AG08395 (cell line): ENCODE data around the gene ABCA9.
A peak's percentile ranks its signal among the peaks of the same experiment; 100 is the strongest.

Source experiments
- DNase-seq: peaks from one replicate; pipeline ENCODE4 v3.0.0; 2012; ENCODE audit warnings: mixed read lengths, low spot score

Gene ABCA9

DNA sequence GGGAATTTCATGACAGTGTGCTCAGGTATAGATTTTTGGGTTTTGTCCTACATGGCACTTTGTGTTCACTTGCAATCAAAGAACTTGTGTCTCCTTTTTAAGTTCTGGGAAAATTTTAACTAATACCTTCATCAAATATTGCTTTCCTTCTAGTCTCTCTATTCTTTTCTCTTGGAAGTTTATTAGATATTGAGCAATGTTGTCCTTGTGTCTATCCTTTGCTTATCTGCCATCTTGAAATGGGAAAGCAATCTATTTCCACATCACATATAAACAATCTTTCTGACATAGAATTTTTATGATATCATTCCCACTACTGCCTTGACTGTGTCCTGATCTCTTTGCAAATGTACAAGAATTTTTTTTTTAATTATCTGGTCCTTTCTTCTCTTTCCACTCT lies 4.4 kb upstream of the ABCA9 start:
- no peak for DNase-seq

DNA sequence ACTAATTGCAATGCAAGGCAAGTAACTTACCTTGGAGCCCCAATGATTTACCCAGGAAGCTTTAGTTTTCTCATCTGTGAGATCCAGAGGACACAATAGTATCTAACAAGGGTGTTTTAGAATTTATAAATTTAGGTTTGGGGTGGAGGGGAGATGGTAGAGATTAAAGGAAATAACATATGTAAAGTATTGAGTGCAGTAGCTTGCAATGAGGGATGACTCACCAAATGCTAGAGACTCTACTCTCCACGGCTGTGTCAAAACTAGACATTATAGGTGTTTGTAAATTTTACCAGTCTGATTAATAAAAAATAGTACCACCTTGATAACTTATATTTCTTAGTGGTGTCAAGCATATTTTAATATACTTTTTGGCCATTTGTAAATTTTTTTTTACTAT lies 3.7 kb upstream of the ABCA9 start:
- DNase-seq = no peak

DNA sequence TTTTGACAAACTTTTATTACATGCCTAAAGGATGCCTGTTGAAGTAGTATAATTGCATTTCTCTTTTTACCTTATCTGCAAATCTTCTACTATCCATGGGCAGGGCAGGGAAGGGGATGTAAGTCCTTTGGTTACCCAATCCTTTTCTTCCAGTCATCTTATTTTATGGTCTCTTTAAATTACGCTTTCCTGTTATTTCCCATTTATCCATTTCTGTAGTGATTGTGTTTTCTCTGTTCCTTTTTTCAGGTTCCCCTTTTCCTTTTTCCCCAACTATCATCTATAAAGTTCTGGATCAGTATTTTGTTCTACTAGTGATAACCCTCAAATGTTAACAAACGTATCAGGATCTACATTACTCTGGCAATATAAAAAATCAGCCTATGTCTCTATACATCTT lies 3.3 kb upstream of the ABCA9 start:
- DNase-seq = no peak

DNA sequence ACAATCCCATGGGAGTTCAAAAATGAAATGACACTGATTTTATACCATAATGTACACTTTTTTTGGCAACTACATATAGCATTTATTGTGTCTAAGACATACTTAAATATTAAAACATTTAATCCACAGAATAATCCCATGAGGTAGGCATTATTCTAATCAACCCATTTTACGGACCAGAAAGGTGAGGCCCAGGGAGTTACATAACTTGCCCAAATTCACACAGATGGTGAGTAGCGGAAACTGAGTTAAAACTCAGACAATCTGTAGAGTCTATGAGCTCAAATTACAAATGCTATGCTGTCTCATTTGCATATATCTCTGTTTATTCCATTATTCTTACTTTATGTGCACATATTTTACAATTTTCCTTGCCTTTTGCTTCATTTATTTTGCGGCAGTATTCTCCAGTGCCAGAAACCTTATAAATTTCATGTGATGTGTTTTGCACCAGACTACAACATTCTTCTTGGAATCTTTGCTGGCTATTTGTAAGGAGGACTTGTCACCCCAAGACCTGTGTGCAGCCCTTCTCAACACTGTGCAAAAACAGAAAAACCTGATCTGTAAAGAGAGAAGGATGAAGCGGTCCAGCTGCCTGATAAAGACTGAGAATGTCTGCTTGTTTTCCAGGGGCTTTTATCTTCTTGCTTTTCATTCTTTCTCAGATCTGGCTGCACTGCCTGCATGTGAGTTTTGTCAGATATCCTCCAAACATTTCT lies 2.3 kb upstream of the ABCA9 start:
- no peak for DNase-seq

DNA sequence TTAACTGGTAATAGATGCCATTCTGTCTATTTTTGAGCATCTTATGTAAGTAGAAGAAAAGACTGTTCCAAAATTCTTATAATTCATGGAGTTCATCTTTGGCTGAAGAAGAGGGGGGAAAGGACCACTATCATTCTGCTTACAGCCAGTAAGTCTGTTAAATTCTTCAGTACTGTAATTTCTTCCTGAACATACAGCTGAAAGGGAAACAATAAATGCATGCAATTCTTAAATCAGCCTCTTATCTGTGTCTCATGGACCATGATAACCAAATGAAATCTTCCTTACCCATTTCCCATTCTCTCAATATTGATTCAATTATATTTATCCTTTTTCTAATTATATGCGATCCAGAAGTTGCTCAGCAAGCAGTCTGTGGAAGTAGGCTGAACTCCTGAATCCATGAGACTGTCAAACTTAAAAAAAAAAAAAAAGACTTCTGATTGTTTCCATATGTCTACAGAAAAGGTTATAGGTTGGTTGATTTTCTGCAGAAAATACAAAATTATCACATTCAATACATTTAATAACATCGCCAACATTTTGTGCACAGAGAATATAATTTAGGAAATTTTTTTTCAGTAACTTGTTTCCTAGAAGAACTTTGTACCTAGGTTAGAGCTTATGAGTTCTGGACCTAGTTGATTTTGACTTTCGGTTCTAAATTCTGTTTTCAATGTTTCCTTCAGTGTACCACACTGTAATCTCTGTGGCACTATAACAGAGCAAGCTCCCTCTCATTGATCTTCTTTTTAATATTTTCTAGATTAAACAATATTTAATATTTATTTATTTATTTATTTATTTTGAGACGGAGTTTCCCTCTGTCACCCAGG lies 1.2 kb upstream of the ABCA9 start:
- no peak for DNase-seq

DNA sequence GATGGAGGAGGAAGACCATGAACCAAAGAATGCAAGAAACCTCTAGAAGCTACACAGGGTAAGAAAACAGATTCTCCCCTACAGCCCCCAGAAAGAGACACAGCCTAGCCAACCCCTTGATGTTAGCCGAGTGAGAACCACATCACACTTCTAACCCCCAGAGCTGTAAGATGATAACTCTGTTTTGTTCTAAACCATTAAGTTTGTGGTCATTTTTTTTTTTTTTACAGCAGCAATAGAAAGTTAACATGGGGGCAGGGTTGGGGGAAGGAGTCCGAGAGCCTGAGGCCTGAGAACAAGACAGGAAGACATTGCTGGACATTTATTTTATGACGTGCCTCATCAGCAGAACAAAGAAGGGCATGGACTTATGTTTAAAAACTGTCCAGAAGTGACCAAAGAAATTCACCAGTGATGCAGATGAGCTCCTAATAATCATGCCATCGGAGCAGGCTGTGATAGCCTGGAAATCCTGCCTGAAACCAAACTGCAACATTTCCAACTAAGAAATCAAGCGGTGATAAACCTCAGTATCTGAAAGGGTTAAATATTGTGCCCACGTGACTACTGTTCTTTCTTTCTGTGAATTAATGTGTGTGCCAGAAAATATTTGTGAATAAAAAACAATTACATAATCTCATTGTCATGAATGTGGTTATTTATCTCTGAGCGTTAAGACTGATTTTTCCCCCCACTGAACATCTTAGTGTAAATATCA lies 1.1 kb downstream of the ABCA9 start:
- no peak for DNase-seq

DNA sequence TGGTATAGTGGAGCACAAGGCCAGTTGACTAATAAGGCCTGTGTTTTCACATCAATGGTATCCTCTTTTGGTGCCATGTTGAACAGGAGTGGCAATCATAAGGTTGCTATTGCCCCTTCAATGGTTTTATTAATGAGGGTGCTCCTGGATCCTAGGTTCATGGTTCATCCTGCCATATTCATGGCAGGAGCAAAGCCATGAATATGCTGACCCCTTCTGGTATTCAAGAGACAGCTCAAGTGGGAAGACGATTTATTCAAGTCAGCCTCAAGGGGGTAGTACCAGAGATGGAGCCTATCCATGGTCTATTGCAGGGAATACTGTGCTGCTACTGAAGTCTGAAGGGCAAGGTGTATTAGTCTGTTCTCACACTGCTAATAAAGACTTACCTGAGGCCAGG lies 2.6 kb downstream of the ABCA9 start:
- no peak for DNase-seq

DNA sequence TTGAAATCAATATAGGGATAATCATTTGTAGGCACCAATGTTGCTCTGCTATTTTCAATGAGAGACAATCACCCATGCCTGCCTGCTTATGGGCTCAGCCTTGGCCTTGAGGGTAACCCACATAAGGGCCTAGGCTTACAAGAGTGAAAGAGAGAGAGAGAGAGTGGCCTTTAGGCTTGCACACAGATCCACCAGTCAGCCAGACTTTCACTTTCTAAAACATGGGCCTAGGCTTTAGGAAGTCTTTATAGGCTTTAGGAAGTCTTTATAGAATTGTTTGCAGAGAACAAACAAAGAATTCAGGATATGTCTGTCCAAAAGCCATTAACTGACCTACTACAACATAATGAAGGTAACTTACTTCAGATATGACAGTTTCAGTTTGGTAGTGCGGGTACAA lies 3.4 kb downstream of the ABCA9 start:
- DNase-seq = no peak

DNA sequence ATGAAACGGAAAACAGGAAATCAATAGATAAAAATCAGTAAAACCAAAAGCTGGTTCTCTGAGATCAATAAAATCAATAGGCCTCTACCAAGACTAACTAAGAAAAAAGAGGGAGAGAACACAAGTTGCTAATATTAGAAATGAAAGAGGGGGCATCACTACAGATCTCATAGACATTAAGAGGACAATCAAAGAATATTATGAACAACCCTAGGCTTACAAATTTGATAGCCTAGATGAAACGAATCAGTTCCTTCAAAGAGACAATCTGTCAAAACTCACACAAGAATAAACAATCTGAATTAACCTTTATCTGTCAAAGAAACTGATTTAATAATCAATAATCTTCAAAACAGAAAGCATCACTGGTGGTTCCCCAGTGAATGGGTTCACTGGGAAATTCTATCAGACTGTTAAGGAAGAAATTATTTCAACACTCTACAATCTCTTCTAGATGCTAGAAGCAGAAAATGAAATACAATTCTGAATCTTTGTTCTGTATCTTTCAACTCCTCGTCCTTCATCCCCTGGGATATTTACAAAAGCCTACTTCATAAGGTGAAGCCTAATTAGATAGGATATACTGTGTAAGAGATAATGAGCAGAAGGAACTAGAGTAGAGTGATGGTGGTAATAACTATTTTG lies 4.4 kb downstream of the ABCA9 start:
- DNase-seq = no peak

DNA sequence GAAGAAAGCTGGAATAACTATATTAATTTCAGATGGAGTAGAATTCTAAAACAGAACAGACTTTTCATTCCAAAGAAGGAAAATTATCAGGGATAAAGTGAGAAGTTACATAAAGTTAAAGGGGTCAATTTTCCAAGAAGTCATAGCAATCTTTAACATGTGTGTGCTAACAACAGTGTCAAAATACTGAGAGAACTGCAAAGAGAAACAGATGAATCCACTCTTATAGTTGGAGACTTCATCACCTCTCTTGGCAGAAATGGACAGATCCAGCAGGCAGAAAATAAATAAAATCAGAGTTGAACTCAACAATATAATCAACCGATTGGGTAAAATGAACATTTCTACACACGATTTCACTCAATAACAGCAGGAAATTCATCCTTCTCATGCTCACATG lies 5.4 kb downstream of the ABCA9 start:
- no peak for DNase-seq

DNA sequence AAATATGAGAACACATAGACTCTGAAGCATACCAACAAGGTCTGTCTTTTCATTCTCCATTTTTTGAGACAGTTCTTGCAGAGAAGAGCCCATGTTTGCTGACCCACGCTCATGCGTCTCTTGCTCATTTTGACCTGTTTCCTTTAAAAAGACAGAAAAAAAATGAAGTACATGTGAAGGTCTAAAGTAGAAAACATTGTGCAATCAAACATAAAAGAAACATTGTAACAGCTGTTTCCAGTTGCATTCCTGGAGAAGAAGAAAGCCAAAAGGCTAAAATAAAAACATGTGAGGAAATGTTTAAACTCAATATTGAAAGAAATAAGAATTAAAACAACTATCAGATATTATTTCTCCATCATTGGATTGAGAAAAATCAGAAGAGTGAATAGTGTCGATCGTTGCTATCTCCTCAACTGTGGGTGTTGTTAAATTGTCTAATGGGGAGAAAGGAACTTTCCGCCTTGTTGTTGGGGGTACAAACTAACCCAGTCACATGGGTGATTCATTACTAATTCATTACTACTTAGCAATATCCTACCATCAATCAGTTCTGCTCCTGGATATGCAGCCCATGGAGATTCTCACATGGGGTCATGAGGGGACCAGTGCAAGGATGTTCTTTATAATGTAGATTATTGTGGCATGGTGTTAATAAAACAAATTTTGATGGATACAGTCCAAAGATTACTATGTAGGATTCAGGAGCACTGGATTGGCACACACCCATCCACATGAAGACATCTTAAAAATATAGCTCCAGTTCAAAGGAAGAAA lies 9.5 kb downstream of the ABCA9 start:
- peak; percentile 12 for DNase-seq

DNA sequence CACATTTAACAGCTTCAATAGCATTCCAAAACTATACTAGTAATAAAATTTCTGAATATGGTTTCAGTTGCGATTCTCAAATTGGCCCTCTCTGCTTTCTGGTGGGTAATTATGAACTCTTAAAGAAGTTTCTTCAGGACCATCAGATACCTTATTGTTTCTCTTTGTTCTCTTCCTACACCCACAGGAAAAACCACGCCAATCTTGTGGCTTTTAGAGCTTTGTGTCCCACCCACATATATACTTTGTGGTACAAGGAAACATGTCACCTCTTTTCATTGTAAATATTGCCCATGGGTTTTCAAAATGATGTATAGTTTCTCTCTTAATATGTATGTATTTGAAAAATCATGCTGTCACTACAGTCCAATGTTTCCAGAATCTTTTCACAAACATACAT lies 12.1 kb downstream of the ABCA9 start:
- DNase-seq = no peak

DNA sequence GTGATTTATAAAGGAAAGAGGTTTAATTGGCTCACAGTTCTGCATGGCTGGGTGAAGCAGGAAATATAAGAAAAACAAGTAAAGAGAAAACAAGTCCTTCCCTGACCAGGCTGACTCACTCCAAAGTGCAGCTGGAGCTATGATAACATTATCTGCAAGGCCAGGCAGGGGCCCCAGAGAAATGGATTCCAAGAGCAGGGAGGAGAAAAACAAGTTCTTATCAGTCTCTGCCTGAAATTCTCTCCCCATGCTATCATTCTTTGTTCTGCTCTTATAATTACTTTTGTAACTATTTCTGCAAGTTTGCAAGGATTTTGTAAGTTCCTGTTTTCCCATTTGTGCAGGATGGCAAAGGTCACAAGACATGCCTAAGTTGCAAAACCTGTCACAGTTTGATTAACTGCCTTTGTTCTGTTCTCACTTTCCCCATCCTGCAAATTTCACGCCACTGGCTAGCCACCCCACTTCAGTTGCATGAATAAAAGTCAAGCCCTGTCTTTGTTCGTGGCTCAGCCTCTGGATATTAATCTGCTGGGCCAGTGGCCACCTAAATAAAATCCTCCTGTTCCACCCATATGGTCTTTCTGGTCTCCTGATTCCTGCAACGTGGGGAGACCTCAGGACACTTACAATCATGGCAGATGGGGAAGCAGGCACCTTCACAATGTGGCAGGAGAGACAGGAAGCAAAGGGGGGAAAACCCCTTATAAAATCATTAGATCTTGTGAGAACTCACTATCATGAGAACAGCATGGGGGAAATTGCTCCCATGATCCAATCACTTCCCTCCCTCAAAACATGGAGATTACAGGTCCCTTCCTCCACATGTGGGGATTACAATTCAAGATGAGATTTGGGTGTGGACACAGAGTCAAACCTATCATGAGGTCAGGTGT lies 13.1 kb downstream of the ABCA9 start:
- peak; percentile 36 for DNase-seq

DNA sequence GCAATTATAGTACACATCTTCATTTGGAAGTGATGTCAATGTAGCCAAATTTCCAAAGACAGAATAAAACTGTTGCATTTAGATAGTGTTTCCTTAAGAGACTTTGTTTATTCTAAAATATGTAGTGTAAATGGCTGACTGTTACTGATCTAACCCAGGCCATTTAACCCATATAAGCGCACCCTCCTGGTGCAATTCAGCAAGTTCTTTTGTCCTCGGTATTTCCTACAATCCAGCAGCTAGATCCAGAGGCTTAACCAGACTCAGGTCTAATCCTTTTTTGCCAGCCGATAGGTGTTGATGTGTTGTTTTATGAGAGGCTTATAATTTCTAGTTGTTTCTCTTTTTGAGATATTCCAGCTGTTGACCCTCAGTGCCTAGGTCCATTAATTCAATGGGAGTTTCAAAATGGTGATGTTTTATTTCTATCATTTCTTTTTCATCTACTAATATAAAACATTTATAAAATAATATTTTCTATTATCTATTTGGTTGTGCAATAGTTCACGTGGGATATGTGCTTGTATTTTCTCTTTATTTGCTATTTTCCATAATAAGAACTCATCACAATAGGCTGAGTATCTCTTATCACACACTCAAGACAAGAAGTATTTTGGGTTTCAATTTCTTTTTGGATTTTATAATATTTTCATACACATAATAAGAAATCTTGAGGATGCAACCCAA lies 14.5 kb downstream of the ABCA9 start:
- no peak for DNase-seq

DNA sequence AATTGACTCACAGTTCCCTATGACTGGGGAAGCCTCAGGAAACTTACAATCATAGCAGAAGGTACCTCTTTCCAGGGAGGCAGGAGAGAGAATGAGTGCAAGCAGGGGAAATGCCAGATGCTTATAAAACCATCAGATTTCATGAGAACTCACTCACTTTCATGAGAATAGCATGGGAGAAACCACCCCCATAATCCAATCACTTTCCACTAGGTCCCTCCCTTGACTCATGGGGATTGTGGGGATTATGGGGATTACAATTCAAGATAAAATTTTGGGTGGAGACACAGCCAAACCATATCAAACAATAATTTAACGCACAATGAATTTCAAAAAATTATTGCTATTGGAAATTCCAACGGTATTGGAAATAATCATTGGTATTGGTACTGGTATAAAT lies 15.1 kb downstream of the ABCA9 start:
- DNase-seq = no peak

DNA sequence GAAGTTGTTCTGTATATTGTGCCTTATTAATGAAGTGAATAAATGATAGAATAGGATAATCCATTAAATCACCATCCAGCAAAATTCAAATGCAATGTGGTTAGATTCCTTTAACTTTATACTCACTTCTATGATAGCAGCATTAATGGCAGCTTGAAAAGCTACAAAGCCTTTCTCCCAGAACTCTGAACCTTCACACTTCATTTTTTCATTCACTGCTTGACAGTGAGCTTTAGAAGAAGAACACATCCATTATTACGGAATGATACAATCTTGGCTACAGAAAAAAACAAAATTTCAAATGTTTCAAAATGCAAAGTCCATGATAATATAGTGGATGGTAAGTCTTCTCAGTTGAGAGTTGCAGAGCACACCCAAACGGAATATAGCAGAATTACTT lies 16.4 kb downstream of the ABCA9 start:
- DNase-seq = no peak

DNA sequence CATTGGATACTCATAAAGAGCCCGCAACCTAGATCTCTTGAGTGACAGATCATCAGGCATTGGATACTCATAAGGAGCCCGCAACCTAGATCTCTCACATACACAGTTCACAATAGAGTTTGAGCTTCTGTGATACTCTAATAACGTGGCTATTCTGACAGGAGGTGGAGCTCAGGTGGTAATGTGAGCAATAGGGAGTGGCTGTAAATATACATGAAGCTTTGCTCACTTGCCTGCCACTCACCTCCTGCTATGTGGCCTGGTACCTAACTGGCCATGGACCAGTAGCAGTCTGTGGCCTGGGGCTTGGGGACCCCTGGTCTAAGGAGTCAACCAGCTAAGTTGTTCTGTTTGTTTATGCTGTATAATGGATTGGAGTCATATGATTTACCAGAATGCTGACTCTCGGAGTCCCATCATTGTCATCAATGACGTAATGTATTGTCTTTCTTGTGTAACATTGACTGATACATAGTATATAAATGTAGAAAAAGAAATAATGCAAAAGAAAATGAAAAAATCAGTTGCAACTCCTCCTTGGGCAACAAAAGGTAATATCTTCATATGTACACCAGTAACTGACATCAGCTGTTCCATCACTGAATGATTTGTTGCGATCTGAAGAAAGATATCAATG lies 17.5 kb downstream of the ABCA9 start:
- no peak for DNase-seq

DNA sequence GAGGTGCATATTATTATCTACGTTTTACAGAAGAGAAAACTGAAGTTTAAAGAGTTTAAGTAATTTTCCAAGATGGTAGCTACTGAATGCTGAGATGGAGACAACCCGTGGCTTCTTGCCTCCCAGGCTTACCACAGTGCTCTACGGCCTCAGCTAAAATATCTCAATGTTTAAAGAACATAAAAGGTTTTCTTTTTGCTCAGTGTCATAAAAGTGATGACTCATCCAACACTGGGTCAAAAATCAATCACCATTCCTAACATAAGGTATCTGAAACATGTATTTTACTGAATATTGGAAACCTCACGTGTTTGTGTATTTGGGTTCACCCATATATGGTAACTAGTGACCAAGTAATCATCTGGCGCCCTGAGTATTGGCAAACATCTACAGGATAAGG lies 18.4 kb downstream of the ABCA9 start:
- DNase-seq = no peak

DNA sequence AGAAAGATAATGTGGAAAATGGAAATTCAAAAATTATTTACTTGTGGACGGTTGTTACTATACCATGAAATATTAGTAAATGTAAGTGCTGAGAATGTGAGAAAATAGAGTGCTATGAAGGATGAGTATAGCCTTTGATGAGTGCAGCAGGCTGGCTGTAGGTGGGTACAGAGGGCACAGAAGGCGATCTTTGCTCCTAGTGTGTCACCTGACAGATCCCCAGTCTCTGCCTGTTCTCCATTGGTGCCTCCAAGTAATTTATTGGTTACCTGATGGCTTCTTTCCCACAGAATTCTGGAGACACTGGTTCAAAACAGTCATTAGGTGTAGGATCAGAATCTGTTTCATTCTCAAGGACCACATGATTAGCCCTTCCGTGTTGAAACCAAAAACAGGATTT lies 28.9 kb downstream of the ABCA9 start:
- no peak for DNase-seq

DNA sequence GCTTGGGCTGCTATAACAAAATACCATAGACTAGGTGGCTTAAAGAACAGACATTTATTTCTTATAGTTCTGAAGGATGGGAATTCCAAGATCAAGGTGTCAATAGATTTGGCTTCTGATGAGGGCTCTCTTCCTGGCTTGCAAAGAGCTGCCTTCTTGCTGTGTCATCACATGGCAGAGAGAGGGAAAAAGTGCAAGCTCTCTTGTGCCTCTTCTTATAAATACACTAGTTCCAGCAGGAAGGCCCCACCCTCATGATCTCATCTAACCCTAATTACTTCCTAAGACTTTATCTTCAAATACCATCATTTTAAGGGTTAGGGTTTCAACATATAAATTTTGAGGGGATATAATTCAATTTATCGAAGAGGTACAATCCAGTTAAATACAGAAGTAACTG lies 30.6 kb downstream of the ABCA9 start:
- no peak for DNase-seq
